Measurements from ENCODE around the gene PRDM16. TPM values are rescaled to one million over a fixed set of nuclear protein-coding genes. Genes with fewer than 3 reads are reported as not detected.

PRDM16 gene
- total RNA-seq, 1 donor from 2014 or later: 0.43 TPM

GRCh38 chr1:3099861-3100260 lies 30.9 kb downstream of the PRDM16 start:
- no peak overlapping the region for H3K9ac ChIP-seq (ENCODE audit: low read length)
- H3K4me2 ChIP-seq (ENCODE audit: low read length): no peak overlapping the region
- H3K27ac ChIP-seq (ENCODE audit: low read depth, low read length): no peak overlapping the region
- H3K9me3 ChIP-seq (ENCODE audit: insufficient read depth, low read depth, low read length): no peaks in the 10 kb centered on the region
- Mint-ChIP-seq H3K36me3 (ENCODE audit: low read depth, unreplicated experiment) (no peaks in the 10 kb centered on the region), H3K4me1 (ENCODE audit: low read depth, unreplicated experiment) (no peaks in the 10 kb centered on the region), H3K4me3 (ENCODE audit: unreplicated experiment) (no peak overlapping the region), H3K9me3 (ENCODE audit: unreplicated experiment) (no peaks in the 10 kb centered on the region), H3K27me3 (ENCODE audit: low read depth, unreplicated experiment) (peaks cover 56% of the 10 kb centered on the region), H3K27ac (ENCODE audit: unreplicated experiment) (no peak overlapping the region)
- TF ChIP-seq EZH2 (IDR thresholded peaks at IDR 0.05; ENCODE audit: insufficient read depth, low read length) (no peak), CTCF (IDR thresholded peaks at IDR 0.05; ENCODE audit: insufficient read depth, low read depth, low read length) (no peak)
- no peak overlapping the region for H3K4me3 ChIP-seq (ENCODE audit: insufficient read depth, low read depth, low read length)
- H3K79me2 ChIP-seq (ENCODE audit: insufficient read depth, low read length): peaks cover 35% of the 10 kb centered on the region
- H3K36me3 ChIP-seq (ENCODE audit: insufficient read depth, low read length): no peaks in the 10 kb centered on the region
- FAIRE-seq (no peak), DNase-seq (ENCODE audit: low read depth) (no peak)
- peaks cover 85% of the 10 kb centered on the region for H4K20me1 ChIP-seq (ENCODE audit: insufficient read depth, low read length)
- no peaks in the 10 kb centered on the region for H3K27me3 ChIP-seq (ENCODE audit: insufficient read depth, low read length)
- no peak overlapping the region for H2AFZ ChIP-seq (ENCODE audit: low read depth, low read length)
- H3K4me1 ChIP-seq (ENCODE audit: insufficient read depth, low read length): peaks cover 6% of the 10 kb centered on the region

GRCh38 chr1:3101124-3101939 lies 32.3 kb downstream of the PRDM16 start:
- Histone ChIP-seq H3K36me3 (ENCODE audit: insufficient read depth, low read length) (no peaks in the 10 kb centered on the region), H3K9me3 (ENCODE audit: insufficient read depth, low read depth, low read length) (no peaks in the 10 kb centered on the region), H3K79me2 (ENCODE audit: insufficient read depth, low read length) (peaks cover 31% of the 10 kb centered on the region), H3K4me1 (ENCODE audit: insufficient read depth, low read length) (peaks cover 10% of the 10 kb centered on the region), H3K9ac (ENCODE audit: low read length) (no peak overlapping the region), H3K27me3 (ENCODE audit: insufficient read depth, low read length) (no peaks in the 10 kb centered on the region), H3K27ac (ENCODE audit: low read depth, low read length) (no peak overlapping the region), H2AFZ (ENCODE audit: low read depth, low read length) (no peak overlapping the region), H3K4me2 (ENCODE audit: low read length) (no peak overlapping the region), H3K4me3 (ENCODE audit: insufficient read depth, low read depth, low read length) (no peak overlapping the region), H4K20me1 (ENCODE audit: insufficient read depth, low read length) (peaks cover 80% of the 10 kb centered on the region)
- H3K27me3 Mint-ChIP-seq (ENCODE audit: low read depth, unreplicated experiment): peaks cover 50% of the 10 kb centered on the region
- H3K9me3 Mint-ChIP-seq (ENCODE audit: unreplicated experiment): no peaks in the 10 kb centered on the region
- no peaks in the 10 kb centered on the region for H3K4me1 Mint-ChIP-seq (ENCODE audit: low read depth, unreplicated experiment)
- H3K27ac Mint-ChIP-seq (ENCODE audit: unreplicated experiment): no peak overlapping the region
- H3K4me3 Mint-ChIP-seq (ENCODE audit: unreplicated experiment): no peak overlapping the region
- no peak for FAIRE-seq
- no peak for DNase-seq (ENCODE audit: low read depth)
- no peaks in the 10 kb centered on the region for H3K36me3 Mint-ChIP-seq (ENCODE audit: low read depth, unreplicated experiment)
- TF ChIP-seq EZH2 (IDR thresholded peaks at IDR 0.05; ENCODE audit: insufficient read depth, low read length): no peak

GRCh38 chr1:3102641-3103040 lies 33.6 kb downstream of the PRDM16 start:
- peaks cover 40% of the 10 kb centered on the region for H3K27me3 Mint-ChIP-seq (ENCODE audit: low read depth, unreplicated experiment)
- Histone ChIP-seq H2AFZ (ENCODE audit: low read depth, low read length) (no peak overlapping the region), H3K4me3 (ENCODE audit: insufficient read depth, low read depth, low read length) (no peak overlapping the region), H3K79me2 (ENCODE audit: insufficient read depth, low read length) (peaks cover 31% of the 10 kb centered on the region), H3K27me3 (ENCODE audit: insufficient read depth, low read length) (no peaks in the 10 kb centered on the region), H4K20me1 (ENCODE audit: insufficient read depth, low read length) (peaks cover 78% of the 10 kb centered on the region), H3K4me1 (ENCODE audit: insufficient read depth, low read length) (peaks cover 10% of the 10 kb centered on the region), H3K27ac (ENCODE audit: low read depth, low read length) (no peak overlapping the region), H3K4me2 (ENCODE audit: low read length) (no peak overlapping the region), H3K36me3 (ENCODE audit: insufficient read depth, low read length) (no peaks in the 10 kb centered on the region), H3K9ac (ENCODE audit: low read length) (no peak overlapping the region), H3K9me3 (ENCODE audit: insufficient read depth, low read depth, low read length) (no peaks in the 10 kb centered on the region)
- peaks cover 2% of the 10 kb centered on the region for H3K9me3 Mint-ChIP-seq (ENCODE audit: unreplicated experiment)
- H3K4me3 Mint-ChIP-seq (ENCODE audit: unreplicated experiment): no peak overlapping the region
- FAIRE-seq: no peak
- no peak for DNase-seq (ENCODE audit: low read depth)
- no peaks in the 10 kb centered on the region for H3K36me3 Mint-ChIP-seq (ENCODE audit: low read depth, unreplicated experiment)
- H3K27ac Mint-ChIP-seq (ENCODE audit: unreplicated experiment): no peak overlapping the region
- no peaks in the 10 kb centered on the region for H3K4me1 Mint-ChIP-seq (ENCODE audit: low read depth, unreplicated experiment)
- TF ChIP-seq CTCF (IDR thresholded peaks at IDR 0.05; ENCODE audit: insufficient read depth, low read depth, low read length) (no peak), EZH2 (IDR thresholded peaks at IDR 0.05; ENCODE audit: insufficient read depth, low read length) (no peak)

Measured in astrocyte (in vitro differentiated cells and primary cell).